HG03558 (cell line): ENCODE measurements around the gene OR4F6.
"Not testable (repeated sequence)": the region's sequence is repeated elsewhere in the genome, so short reads cannot be mapped to it uniquely, and the experiment has no call there.

Experiments
- ATAC-seq: cut with Tn5 transposase; IDR thresholded peaks from one replicate; pipeline ENCODE4 v1.9.1; 2021; ENCODE audit warnings: moderate number of reproducible peaks; ENCODE audit not compliant: unreplicated experiment; ENCODE audit errors: extremely low read depth

OR4F6 gene, protein sequence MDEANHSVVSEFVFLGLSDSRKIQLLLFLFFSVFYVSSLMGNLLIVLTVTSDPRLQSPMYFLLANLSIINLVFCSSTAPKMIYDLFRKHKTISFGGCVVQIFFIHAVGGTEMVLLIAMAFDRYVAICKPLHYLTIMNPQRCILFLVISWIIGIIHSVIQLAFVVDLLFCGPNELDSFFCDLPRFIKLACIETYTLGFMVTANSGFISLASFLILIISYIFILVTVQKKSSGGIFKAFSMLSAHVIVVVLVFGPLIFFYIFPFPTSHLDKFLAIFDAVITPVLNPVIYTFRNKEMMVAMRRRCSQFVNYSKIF

DNA sequence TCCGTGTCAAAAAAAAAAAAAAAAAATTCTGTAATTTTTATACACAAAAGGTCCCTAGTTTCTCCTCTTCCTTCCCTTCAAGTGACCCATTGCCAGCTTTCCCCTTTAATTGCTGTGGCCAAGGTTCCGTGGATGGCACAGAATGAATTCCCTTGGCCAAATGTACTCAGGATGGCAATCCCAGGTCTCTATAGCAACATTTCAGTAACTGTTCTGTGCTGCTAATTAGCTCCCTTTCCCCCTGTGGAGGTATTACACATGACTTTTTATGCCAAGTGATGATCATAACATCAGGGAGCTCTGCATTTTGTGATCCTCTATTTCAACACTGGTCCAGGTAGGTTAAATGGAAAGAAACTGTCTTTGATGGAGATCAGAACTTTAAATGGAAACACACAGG is at the start of gene OR4F6:
OR4F6 (plus strand) TSS at position 301 of the 400 bp plus-strand sequence. CDS start 2,211 bp downstream, outside the sequence.
- no peak for ATAC-seq

DNA sequence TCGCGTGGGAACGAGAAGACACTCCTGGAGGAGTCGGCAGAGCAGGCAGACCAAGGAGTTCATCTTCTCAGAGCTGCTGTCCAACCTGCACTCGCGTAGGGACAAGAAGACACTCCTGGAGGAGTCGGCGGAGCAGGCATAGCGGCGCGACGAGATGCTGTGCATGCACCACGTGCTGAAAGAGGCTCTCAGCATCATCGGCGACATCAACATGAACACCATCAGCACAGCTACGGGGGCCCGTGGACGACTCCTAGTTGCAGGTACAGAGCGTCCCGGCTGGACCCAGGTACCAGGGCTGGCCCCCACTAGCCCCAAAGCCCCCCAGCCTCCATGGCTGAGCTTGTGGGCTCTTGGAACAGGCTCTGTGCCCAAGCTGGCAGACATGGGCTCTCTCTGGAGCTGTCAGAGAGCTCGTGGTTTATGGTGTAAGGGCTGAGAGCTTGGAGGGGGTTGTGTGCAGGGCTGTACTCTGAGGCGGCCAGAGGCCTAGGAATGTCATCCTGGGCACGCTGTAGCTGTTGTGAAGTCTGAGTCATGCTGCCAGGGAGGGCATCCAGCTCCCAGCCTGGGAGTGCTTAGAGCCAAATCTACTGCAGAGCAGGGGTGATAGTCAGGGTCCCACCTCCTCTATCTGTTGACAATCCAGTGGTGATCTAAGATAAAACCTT is 38.5 kb upstream of the OR4F6 start:
- not testable (repeated sequence) for ATAC-seq

DNA sequence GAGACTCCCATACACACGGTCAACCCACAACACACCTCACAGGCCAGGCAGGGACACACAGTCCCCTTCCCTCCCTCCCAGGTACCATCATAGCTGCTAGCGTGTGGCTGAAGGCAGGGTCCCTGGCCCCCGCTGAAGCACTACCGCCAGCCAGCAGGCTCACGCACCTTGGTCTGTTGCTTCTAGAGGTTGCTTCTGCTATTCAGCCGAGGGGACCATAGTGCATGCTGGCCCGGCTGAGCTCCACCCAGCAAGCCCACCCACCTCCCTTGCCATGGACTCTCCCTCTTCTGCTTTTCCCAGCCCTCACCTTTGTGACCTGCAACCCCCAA is 38.0 kb upstream of the OR4F6 start:
- not testable (repeated sequence) for ATAC-seq

DNA sequence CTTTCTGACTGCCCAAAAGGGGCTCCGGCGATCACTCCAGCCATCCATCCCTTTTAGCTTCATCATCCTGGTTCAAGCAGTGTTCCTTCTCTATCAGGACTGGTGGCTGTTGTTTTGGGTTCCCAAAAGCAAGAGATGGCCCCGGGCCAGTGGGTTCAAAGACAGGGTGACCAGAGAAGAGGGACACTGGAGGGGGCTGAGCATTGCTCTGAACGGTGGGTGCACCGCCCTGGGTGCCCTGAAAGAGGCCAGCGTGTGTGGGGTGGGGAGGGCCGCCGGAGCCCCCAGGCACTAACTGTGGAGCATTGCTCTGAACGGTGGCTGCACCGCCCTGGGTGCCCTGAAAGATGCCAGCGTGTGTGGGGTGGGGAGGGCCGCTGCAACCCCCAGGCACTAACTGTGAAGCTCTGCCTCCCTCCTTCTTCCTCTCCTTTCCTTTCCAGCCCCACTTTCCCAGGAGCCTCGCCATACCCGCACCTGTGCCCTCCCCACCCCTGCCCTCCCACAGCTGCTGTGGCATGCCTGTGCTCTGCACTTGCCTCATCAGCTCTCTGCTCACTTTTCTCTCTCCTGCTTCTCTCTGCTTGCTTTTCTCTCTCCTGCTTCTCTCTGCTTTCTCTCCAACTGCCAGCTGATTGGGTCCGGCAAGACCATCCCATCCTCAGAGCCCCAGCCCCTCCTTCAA is 37.4 kb upstream of the OR4F6 start:
- no peak for ATAC-seq

DNA sequence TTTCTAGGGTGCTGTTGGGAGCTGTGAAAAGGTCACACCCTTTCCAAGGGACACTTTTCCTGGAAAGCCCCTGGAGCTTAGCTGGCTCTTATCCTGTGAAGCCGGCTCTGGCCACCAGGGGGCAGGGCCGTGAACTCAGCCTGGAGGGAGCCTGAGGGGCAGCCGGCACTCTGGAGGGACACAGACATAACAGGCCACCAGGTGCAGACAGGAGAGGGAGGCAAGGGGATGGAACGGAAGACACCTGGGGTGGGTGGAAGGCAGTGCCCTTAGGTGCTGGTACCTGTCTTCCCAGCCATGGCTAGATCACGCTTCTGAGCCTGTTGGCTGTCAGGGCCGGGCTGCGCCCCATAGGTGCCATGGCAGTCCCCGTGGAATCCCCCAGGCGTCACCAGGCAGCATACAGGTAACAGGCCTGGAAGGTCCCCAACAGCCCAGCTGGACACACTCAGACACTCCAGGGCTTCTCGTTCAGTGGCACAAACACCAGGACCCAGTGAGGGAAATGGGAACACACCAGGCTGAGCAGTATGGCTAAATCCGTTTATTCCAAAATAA is 36.1 kb upstream of the OR4F6 start:
- not testable (repeated sequence) for ATAC-seq

DNA sequence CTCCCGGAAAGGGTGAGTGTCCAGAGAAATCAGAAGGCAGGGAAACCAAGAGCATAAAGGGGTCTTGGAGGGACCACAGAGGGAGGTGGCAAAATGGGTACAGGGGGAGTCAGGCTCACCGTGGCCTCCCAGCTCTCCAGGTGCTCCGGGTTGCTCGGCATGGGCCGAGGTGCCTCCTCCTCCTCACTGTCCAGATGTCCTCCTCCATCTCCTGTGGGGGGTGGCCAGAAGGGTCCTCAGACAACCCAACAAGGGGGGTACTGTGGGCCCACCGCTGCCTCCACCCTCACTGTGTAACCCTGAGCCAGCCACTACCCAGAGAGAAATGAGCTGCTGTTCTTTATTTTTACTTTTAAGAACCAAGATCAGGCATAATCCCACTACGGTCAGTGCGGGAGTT is 30.4 kb upstream of the OR4F6 start:
- no peak for ATAC-seq

DNA sequence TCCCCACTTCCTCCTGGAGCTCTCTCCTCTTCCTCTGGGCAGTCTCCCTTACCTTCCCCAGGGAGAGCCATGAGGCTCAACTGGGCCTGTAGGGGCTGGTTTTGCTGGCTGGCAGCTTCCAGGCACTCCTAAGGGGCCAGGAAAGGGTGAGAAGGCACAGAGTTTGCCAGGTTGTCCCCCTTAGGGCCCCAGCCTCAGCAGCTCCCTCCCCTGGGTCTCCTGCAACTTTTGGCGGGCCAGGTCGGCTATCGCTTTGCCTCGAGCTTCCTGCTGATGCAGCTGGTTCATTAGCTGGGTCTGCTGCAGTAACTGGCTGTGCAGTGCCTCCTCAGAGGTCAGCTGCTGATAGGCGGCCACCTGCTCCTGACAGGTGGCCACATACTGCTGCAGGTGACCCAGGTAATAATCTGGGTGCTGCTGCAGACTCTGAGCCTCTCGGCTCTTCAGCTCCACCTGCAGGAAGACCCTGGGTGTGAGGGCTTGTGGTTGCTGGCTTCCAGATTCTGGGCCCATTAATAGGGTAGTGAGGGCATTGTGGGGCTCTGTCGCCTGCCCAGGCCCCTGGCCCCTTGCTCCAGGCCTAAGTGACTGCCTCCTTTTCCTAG is 29.7 kb upstream of the OR4F6 start:
- ATAC-seq = no peak

DNA sequence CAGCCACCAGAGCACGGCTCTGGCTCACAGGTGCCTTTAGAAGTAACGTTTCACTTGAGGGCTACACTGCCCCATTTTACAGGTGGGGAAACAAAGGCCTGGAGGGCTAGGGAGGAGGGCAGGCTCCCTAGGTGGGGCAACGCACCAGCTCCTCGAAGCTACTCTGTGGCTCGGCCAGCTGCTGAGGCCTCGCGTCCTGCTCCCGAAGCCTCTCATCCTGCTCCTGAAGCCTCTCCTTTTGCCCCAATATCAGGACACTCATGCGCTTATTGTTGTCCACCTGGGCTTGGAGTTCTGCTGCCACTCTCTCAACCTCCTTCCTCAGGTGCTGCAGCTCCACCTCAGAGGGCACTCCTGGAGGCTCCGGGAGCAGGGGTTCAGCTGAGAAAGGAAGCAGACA is 28.2 kb upstream of the OR4F6 start:
- ATAC-seq = no peak

DNA sequence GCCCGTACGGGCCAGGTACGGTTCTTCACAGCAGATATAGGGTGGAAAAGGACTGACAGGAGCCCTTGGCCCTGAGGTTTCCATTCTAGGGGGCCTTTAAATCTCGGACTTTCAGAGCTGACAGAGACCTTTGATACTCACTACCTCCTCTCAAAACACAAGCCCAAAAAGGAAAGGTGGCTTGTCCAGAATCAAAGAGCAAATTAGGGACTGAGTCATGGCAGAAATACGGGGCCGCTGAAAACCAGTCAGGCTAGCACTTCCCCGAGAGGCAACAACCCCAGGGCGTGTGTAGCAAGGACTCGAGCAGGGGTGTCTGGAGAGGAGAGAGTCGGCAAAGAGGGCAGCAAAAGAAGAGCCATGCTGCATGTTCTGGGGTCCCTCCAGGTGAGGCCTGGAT is 24.7 kb upstream of the OR4F6 start:
- ATAC-seq = not testable (repeated sequence)

DNA sequence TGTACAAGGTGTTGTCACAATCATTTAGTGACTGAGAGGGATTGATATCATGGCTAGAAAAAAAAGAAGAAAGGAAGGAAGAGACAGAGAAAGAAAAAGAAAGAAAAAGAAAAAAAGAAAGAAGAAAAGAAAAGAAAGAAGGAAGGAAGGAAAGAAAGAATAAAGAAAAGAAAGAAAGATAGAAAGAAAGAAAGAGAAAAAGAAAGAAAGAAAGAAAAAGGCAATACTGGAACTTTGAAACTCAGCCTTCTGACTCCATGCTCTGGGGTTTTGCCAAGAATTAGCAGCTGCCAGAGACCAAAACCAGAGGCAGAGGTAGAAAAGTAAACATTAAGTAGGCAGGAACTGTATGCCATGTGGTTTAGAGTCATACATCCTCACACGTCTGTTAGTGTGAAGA is 23.1 kb upstream of the OR4F6 start:
- ATAC-seq = not testable (repeated sequence)

DNA sequence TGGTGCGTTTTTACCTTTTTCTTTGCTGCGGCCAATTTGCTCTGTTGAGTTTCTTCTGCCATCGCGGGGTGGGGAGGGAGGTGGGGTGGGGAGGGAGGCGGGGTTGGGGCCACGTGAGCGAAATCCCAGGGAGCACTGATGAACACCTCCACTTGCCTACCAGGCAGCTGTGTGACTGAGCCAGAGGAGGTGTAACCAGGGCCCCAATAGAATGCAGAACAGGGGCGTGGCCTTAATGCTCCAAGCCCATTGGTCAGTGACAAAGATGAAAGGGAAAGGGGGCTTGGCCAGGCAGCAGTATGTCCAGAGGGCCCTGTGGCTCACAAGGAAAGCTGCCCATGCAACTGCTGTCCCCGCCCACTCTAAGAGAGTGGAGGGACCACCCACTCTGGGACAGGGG is 21.4 kb upstream of the OR4F6 start:
- ATAC-seq = no peak

DNA sequence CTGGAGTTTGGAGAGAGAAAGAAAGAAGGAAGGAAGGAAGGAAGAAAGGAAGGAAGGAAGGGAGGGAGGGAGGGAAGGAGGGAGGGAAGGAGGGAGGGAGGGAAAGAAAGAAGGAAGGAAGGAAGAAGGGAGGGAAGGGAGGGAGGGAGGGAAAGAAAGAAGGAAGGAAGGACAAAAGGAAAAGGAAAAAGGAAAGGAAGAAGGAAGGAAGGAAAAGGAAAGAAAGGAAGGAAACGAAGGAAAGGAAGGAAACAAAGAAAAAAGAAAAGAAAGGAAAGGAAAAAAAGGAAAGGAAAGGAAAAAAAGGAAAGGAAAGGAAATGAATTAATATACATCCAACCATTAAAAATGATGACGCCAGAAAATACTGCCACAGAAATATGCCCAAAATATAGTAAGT is 18.7 kb upstream of the OR4F6 start:
- ATAC-seq = no peak

DNA sequence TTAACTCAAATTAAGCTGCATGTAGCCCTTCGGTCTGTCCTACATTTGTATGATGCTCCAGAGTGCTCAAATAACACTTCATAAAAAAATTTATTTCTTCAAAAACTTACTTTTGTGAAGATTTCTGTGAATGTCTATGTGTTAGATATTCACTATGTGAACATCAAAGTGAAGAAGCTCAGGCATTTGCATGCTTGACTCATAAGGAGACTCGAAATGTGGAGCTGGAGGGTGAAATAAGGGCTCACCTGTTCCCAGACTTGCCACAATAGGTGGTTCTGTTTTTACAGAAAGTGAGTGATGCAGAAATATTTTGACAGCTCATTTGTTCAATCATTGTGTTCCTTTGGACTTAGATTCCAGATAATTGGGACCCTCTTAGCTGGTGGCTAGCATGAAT is 16.9 kb upstream of the OR4F6 start:
- ATAC-seq = not testable (repeated sequence)

DNA sequence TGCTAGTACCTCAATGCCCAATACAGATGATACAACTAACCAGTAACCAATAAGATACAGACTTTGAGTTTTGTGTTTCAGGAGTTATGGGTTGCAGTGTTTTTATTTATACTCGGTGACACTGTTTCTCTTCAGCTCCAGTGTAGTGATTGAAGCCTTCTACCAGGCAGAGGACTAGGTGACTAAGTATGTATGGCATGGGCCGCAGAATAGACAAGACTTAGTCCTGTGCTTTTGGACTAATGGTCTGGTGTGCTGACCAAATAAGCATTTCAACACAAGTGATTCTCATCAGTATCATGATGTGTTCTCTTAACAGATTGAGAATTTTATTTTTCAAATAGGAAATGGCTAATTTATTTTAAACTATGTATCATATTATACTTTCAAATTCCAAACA is 15.3 kb upstream of the OR4F6 start:
- ATAC-seq = not testable (repeated sequence)

DNA sequence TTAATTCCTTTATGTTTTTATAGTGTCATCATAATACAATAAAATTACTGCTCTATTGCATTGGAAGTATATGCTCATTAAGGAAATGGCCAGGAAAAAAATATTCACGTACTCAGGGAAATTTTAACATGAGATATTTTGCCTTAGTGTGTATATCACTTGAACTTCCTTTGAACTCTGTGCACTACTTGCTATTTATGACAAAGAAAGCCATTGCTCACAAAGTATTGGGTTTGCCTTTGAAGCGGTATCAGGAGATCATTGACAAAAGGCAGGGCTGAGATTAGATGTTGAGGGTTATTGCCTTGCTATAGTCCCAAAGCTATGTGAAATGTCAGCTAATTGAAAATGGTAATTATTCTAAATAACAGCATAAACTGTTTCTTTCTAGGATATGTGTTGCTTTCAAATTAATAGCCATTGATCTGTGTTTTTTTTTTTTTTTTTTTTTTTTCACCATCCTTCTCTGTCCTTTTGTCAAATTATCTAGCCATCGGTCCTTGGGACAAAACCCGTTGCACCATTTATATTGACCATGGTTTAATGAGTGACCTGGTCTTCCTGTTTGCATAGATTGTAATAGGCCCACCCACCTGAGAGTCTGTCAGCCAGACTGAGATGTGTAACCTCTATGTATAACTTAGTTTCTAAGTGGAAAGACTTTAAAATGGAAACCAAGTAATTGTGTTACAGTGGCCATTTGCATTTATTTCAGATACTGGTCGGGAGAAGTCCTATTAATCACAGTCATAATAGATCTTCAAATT is 14.6 kb upstream of the OR4F6 start:
- ATAC-seq = not testable (repeated sequence)

DNA sequence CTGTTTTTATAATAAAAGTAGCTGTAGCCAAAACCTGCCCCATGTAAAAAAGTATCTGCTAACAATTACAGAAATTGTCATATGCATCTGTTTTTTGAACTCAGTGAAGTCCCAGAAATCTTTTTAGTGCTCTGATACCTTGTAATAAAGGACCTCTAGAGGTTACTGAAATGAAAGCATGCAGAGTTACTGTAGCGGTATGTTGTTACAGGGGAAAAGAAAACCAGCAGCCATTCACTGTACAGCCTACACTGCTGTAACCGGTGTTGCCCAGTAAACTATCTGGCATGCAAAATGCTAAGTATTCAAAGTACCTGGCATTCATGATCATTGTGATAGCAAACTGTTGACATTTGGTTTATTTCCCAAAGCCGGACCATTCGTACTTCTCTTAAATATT is 12.6 kb upstream of the OR4F6 start:
- not testable (repeated sequence) for ATAC-seq

DNA sequence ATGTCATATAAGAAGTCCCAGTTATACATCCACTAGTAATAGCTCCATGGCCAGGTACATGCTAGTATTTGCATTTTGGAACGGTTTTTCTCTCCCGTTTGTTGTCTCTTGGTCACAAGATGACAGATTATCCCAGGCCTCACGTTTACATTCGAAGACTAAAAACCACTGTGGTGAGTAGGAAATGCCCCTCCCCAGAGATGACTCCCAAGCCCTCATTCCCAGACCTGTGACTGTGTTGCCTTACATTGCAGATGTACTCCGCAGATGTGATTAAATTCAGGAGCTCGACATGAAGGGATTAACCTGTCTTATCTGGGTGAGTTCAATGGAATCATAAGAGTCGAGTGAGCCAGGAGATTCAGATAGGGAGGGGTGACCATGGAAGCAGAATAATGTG is 9.3 kb upstream of the OR4F6 start:
- ATAC-seq = not testable (repeated sequence)

DNA sequence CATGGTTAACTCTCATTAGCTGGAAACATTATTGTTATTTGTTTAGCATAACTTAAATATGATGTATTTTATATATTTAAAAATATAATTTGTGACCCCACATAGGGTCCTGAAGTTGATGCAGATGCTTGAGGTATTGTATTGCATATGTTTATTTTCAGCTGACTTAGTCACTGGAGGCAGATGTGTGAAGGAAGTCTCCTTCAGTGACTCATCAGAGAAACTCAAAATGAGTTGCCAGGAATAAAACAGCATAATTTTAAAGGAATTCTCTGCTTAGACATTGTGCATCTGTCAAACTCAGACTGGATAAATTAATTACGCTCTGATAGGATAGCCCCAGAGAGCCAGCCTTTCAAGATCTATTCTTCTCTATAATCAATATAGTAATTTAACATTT is 7.9 kb upstream of the OR4F6 start:
- no peak for ATAC-seq

DNA sequence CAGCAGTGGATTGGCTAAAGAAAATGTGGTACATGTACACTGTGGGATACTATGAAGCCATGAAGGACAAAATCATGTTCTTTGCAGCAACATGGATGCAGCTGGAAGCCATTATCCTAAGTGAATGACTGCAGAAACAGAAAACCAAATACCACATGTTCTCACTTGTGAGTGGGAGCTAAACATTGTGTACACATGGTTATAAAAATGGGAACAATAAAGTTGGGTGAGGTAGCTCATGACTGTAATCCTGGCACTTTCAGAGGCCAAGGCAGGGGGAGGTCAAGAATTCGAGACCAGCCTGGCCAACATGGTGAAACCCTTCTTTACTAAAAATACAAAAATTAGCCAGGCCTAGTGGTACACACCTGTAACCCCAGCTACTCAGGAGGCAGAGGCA is 3.6 kb upstream of the OR4F6 start:
- no peak for ATAC-seq

DNA sequence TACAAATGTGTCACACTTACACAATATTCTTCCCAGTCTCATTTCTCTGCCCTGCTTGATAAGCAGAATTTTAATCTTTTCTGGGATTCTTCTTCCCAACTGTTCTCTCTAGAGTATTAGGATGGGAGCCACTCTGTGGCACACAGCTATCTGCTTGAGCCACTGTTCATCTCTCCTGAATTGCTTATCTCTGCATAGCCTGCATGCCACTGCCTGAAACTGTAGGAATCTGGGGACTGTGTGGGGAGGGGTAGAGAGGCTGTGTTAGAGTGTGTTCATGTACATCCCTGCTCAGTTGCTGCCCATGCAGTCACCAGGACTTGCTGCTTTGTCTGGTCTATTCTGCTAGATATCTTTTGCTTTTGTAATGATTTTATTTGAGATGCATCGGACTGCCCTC is 2.3 kb upstream of the OR4F6 start:
- ATAC-seq = no peak
